ENCODE results near the gene AMACR. TPM values are rescaled to one million over a fixed set of nuclear protein-coding genes. Genes with fewer than 3 reads are reported as not detected.

The AMACR gene
- total and polyA plus RNA-seq, 9 of the 15 experiments (the other 6 are each of a cell fraction or from before 2014, with no cell fraction given): 0.72 to 4.6 (median 4.0) TPM

- TF ChIP-seq HNRNPH1 (optimal IDR thresholded peaks at IDR 0.05; ENCODE audit: low read depth, low read length) (no peak), ARHGAP35 (IDR thresholded peaks at IDR 0.05; ENCODE audit: partially characterized antibody) (no peak), RNF2 (IDR thresholded peaks at IDR 0.05) (no peak)
- TF ChIP-seq, protein P1, sequence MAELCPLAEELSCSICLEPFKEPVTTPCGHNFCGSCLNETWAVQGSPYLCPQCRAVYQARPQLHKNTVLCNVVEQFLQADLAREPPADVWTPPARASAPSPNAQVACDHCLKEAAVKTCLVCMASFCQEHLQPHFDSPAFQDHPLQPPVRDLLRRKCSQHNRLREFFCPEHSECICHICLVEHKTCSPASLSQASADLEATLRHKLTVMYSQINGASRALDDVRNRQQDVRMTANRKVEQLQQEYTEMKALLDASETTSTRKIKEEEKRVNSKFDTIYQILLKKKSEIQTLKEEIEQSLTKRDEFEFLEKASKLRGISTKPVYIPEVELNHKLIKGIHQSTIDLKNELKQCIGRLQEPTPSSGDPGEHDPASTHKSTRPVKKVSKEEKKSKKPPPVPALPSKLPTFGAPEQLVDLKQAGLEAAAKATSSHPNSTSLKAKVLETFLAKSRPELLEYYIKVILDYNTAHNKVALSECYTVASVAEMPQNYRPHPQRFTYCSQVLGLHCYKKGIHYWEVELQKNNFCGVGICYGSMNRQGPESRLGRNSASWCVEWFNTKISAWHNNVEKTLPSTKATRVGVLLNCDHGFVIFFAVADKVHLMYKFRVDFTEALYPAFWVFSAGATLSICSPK (IDR thresholded peaks at IDR 0.05; ENCODE audit: borderline replicate concordance): no peak
These were observed 31.0 kb upstream of the AMACR start (continued) for GRCh38 chr5:34038838-34039237.

DNA sequence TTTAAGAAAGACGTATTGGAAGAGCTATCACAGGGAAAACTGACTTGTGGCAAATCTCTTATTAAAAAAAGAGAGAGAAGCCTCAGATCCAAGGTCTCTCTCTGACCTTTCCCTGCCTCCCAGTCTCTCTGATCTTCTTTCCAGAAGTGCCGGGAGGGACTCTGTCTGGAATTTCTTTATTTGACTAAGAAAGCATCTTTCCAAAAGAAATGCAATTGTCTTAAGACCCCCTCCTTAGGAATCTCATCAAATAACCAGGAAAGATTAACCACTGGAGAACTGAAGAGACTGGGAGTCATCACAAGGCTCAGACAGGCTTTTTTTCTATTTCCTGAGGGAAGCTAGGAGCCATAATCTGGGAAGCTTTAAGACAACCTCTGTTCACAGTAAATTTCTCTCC lies 30.5 kb upstream of the AMACR start:
- peaks cover 4 to 9% of the 10 kb centered on the region in 2 experiments; a peak in 2 of 5 replicates for H3K27me3 ChIP-seq (ENCODE audit: control insufficient read depth in 2 of 2, insufficient read depth in 2 of 2, low read length in 2 of 2)
- TF ChIP-seq SMARCE1 (IDR thresholded peaks at IDR 0.05) (no peak), MTF1 (CRISPR knock-in tag; IDR thresholded peaks at IDR 0.05; ENCODE audit: borderline replicate concordance) (no peak), ZBTB43 (CRISPR knock-in tag; IDR thresholded peaks at IDR 0.05) (no peak), ZBTB17 (CRISPR knock-in tag; IDR thresholded peaks at IDR 0.05) (no peak), ZFP1 (CRISPR knock-in tag; IDR thresholded peaks at IDR 0.05) (no peak), YY1 (IDR thresholded peaks at IDR 0.05; ENCODE audit: borderline replicate concordance in 1 of 3, control insufficient read depth in 1 of 3, extremely low read depth in 1 of 3, insufficient read depth in 3 of 3, insufficient read length in 1 of 3, insufficient replicate concordance in 2 of 3, low read depth in 1 of 3, low read length in 2 of 3) (no peak), U2AF2 (optimal IDR thresholded peaks at IDR 0.05; ENCODE audit: low read depth, low read length) (no peak), TGIF2 (CRISPR knock-in tag; IDR thresholded peaks at IDR 0.05) (no peak), ZNF3 (CRISPR knock-in tag; IDR thresholded peaks at IDR 0.05) (no peak), TCF7L2 (IDR thresholded peaks at IDR 0.05; ENCODE audit: low read depth, low read length) (no peak)
- TF ChIP-seq, protein P2, sequence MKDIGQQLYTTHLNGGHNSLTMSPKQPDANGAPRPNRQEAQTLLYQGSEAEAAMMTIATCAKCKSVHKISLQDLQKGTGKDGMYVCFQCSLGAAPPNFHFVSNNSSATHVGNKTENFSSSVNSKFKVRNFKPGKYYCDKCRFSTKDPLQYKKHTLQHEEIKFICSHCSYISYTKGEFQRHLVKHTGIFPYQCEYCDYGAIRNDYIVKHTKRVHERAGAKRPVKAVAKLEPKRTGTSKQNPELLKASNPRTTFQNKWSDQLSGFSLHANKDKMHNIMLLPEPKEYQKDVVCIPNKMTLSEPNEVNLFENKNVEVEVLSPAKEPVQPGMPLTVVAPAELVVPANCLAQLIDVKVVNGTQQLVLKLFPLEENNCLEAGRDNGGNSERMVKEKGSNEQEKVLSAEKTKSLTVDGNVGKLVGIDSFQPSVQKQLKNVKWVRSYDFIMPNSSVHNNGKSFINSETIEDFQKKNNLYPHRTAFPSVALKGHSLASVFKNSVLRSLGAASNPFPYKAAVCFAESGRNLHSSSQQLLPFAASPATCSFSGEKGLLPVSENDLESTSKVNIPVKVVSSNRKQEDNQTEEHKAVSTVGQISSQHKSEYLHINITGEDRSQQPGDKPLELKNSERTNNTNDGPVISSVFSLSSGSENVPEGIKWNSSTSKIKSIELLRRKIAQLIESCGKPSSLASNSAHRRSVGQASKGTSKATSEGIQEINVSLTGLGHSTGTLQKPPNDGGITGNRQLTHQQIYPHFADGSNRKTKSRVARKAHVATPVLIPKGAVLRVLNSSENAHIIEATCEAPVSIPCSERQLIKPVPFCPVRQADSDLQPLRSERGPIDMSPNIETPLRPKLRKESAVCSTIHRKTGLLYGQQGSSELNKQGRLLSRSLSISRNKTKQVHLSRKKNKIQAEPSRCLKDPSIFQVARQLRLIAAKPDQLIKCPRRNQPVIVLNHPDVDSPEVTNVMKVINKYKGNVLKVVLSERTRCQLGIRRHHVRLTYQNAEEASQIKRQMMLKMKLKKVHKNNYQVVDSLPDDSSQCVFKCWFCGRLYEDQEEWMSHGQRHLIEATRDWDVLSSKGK (CRISPR knock-in tag; IDR thresholded peaks at IDR 0.05): no peak

More for the DNA sequence above, 30.5 kb upstream of the AMACR start:
- 3% methylated on average over 2 of the region's 2 CpGs for WGBS (ENCODE audit: insufficient coverage, low coverage, missing lambda C conversion rate)
- BruUV-seq (replicated peaks): no TSS peak
- Histone ChIP-seq H3K79me2 (ENCODE audit: control insufficient read depth, insufficient read depth, low read length) (no peaks in the 10 kb centered on the region), H3K4me1 (replicated peaks in 1 of 2; ENCODE audit: control insufficient read depth in 2 of 2, insufficient read depth in 2 of 2, low read length in 2 of 2) (no peaks in the 10 kb centered on the region), H3K9me3 (replicated peaks; ENCODE audit: control insufficient read depth, insufficient read depth, low read depth, low read length) (no peaks in the 10 kb centered on the region), H2AFZ (ENCODE audit: low read depth, low read length) (no peak overlapping the region), H3K9ac (ENCODE audit: insufficient read depth in 1 of 2, low read depth in 2 of 2, low read length in 2 of 2) (no peak overlapping the region), H3K4me3 (no peak overlapping the region), H4K20me1 (replicated peaks; ENCODE audit: control insufficient read depth, insufficient read depth, low read length) (0 out of 2 replicates have a peak, but pooled peaks cover 3% of the 10 kb centered on the region), H3K4me2 (ENCODE audit: insufficient read depth, low read length) (no peak overlapping the region), H3K9me1 (ENCODE audit: control insufficient read depth, insufficient read depth, low read length) (no peaks in the 10 kb centered on the region), H3K27ac (ENCODE audit: extremely low read depth, low read depth, low read length) (no peak overlapping the region), H3K36me3 (ENCODE audit: control insufficient read depth, insufficient read depth, low read length) (no peaks in the 10 kb centered on the region)
- DNase-seq (ENCODE audit: extremely low read depth in 1 of 4, low spot score in 3 of 4) (no peak), FAIRE-seq (no peak), ATAC-seq (no peak)
- intact Hi-C loops (cut with micrococcal nuclease): no loop called here
- POLR2A ChIA-PET: interaction anchor here (1.0 kb wide), 1 partner anchor 460 kb away, joined by 3 read pairs; no protein-coding TSS in a partner anchor
- in situ Hi-C loops (cut with MboI): no loop called here
- CTCF ChIA-PET (ENCODE audit: low intra/inter-chr PET ratio): no interaction called here

Data from K562 (cell line).